GM18519 (cell line): ENCODE data around the gene ASB18.
"Not testable (repeated sequence)": the region's sequence is repeated elsewhere in the genome, so short reads cannot be mapped to it uniquely, and the experiment has no call there.

Experiments used
- ATAC-seq: cut with Tn5 transposase; IDR thresholded peaks from one replicate; pipeline ENCODE4 v1.9.1; 2021; ENCODE audit warnings: mild to moderate bottlenecking, moderate library complexity; ENCODE audit not compliant: unreplicated experiment, low FRiP score

ASB18 gene

DNA sequence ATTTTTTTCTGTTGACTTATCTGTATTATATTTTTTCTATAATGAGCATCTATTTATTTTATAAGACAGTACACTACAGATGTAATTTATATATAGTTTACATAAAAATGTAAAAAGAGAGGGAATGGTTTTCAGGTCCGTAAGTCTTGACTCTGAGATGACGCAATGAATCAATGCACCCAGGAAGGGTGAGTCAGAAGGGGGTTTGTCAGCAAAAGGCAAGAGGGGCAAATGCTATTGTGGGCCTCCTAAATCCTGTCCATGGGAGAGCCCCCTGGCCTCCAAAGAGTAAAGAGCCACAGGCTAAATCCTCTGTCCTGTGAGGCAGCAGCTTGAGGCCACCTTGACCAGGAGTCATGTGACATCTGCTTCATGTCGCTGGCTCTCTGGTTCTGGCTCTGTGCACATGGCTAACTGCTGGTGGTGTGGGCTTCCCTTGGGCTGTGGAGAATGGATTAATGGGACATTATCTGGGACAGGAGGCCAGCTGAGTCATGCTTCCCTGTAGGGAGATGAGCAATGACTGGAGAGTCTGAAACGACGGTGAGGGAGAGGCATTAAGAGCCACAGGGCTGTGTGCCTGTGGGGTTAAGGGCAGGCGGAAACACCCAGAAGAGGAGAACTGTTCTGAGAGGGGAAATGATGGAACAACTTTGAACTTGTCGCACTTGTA, 22.8 kb upstream of the ASB18 start:
- ATAC-seq: no peak

DNA sequence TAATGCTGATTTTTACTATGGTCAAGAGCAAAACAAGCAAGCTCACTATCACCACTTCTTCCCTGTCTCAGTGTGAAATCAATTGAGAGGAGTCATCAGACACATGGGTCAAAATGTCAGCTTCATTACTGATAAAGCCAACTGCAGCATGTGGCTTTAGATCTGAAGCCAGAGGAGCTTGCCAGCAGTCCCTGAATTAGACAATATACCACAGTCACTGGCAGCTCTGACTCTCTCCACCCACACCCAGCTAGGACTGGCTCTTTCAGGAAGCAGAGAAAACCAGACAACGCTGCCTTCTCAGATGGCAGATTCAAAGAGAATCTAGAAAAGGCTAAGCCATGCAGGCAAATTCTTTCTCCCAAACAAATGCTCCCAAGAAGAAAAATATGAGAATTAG, 20.0 kb upstream of the ASB18 start:
- no peak for ATAC-seq

DNA sequence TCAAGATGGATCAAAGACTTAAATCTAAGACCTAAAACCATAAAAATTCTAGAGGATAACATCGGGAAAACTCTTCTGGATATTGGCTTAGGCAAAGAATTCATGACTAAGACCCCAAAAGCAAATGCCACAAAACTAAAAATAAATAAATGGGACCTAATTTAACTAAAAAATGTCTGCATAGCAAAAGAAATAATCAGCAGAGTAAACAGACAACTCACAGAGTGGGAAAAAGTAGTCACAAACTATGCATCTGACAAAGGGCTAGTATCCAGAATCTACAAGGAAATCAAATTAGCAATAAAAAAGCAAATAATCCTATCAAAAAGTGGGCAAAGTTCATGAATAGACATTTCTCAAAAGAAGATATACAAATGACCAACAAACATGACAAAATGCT, 18.2 kb upstream of the ASB18 start:
- no peak for ATAC-seq

DNA sequence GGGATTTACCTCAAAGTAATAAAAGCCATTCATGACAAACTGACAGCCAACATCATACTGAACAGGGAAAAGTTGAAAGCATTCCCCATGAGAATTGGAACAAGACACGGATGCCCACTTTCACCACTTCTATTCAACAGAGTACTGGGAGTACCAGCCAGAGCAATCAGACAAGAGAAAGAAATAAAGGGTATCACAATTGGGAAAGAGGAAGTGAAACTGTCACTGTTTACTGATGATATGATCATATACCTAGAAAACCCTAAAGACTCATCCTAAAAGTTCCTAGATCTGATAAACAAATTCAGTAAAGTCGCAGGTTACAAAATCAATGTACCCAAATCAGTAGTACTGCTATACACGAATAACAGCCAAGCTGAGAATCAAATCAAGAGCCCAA, 17.2 kb upstream of the ASB18 start:
- no peak for ATAC-seq

DNA sequence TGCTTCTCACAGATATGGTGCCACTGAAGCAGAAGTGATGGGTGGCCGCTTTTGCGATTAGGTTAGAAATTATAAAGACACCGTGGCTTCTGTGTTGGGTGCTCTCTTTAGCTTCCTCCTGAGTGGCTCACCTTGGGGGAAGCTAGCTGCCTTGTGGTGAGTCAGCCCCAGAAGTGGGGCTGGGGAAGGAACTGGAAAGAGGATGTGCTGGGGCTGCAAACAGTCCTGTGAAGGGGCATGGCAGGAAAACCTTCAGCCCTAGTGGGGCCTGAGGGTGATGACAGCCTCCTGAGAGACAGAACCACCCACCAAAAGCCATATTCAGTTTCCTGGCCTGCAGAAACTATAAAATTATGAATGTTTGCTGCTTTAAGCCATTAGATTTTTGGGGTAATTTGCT, 8.9 kb upstream of the ASB18 start:
- ATAC-seq: no peak

DNA sequence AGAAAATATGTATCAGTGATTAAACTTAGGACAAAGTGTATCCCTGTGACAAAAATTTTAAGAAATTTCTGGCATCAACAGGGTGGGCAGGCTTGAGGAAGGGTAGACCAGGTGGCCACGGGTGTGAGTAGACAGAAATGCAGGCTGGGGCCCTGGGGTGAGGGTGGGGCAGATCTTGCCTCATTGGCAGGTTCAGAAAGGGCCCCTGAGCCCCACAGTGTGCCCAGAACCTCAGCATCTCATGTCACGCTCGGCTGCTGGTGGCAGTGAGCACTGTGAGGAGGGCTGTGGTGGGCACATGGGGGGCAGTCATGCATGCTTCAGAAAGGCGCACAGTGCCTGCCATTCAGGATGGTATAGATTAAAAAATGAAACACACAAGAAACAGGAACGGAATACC, 7.6 kb upstream of the ASB18 start:
- ATAC-seq: no peak

DNA sequence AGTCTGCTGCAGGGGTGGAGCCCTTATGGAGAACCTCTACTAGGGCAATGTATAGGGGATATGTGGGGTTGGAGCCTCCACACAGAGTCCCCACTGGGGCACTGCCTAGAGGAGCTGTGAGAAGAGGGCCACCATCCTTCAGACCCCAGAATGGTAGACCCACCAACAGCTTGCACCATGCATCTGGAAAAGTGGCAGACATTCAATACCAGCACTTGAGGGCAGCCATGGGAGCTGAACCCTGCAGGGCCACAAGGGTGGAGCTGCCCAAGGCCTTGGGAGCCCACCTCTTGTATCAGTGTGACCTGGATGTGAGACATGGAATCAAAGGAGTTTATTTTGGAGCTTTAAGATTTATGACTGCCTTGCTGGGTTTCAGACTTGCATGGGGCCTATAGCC, 5.7 kb upstream of the ASB18 start:
- not testable (repeated sequence) for ATAC-seq

DNA sequence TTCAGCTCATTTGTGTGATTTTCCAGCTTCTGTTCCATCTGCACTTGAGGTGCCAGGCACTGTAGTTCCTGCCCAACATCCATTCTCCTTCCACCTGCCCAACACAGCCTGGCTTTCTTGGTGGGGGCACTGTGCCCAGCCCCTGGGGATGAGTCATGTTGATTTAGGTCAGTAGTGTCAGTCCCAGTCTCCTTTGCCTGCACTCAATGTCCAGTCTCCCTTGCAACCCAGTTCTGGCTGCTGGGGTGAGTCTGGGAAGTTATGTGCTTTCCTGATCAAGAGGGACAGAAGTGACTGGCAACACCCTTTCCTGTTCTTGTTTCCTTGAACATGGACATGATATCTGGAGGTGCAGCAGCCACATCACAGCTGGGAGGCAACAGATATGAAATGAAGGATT, 1.5 kb upstream of the ASB18 start:
- no peak for ATAC-seq

DNA sequence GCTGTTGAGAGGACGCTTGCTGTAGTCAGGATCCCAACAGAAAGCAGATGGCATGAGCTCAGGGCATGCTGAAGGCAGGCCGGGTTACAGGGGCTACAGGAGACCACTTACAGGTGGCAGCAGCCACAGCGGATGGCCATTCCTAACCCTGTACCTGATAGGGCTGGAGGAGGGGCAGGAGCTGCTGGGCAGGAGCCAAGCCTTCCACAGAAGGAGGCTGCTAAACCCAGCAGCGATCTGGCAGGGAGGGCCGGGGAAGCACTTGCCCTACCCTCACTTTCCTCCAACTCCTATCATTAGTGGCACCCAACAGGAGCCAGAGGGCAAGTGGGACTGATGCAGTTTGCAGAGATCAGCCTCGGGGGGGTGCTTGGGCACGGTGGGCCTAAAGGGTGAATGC, 2.0 kb downstream of the ASB18 start:
- no peak for ATAC-seq

DNA sequence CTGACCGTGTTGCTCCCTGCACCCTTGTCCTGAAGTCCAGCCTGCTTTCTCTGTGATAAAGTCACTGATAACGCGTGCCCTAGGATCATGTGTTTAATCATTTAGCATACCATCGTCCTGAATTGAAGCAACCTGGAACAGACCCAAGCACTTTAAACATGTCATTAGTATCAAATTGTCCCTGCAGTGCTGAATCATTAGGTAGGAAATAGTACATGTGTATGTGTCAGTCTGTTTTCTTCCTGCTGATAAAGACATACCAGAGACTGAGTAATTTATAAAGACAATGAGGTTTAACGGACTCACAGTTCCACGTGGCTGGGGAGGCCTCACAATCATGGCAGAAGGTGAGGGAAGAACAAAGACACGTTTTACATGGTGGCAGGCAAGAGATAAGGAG, 2.8 kb downstream of the ASB18 start:
- ATAC-seq: no peak

DNA sequence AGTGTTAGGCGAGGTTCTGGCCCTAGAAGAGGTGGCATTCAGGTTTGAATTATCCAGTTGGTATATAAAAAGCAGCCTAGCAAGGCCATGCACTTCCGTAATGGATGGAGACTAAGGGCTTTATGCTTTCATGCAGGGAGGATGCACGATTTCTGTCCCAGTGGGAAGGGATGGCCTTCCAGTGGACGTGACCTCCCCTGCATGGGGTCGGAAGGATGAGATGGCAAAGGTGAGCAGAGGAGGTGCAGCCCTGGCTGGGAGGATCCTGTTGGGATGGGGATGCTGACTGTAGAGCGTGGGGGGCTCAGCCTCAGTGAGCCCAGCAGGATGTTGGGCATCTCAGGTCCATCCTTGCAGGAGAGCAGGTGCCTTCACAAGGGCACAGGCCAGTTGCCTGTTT, 4.8 kb downstream of the ASB18 start:
- ATAC-seq: no peak

DNA sequence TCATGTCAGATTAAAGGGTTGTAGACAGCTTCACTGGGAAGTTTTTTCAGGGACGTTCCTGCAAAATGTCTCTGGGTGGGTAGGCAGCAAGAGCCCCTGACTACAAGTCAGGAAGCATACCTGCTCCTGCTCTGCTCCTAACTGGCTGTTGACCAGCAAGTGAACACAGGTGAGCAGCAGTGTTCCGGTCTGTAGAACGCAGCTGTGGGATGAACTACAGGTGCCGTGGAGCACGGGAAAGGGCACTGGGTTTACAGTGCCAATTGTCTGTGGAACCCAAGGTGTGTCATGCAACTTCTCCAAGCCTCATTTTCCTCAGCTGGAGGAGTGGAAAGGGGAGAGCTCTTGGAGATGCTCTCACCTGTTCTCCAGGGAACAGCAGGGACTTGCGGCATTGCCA, 6.6 kb downstream of the ASB18 start:
- ATAC-seq: no peak

DNA sequence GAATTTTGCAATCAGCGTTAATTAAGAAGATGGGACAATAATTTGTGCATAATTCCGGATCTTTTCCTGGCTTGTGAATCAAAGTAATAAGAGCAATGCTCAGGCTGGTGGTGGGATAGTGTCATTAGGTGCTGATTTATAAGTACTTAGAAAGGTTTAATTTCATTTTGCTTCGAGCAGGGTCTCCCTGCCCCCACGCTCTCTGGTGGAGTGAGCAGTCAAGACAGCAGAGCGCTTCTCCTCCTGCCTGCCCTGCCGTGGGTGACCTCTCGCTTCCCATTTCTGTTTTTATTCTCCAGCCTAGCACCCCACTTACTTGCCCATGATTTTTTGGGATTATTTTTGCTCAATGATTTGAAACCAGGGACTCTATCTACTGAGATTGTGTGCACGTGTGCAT, 7.1 kb downstream of the ASB18 start:
- no peak for ATAC-seq

DNA sequence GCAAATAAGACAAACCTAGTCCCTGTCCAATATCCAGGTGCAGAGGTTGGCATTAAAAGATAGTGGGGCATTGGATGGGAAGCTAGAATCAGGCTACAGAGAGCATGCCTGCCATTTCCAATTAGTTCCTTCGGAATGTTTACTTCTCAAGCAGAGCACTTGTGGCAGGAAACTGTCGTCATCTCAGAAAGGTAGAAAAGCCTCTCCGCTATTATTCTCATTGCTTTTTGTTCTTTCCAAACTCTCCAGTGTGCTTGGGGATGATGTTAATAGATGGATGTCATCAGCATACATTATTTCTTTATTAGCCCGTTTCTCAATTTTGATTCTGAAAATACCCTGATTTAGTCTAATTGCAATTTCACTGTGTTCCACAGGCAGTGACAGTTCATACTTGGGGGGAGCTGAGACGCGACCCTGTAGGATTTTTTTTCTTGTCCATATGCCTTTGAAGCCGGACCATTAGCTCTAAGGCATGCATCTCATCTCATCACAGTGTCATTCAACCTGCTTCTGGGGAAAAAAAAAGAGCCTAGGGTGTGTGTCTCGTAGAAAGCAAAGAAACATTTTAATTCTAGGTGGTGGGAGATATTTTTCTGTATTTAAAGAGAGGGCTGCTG, 7.7 kb downstream of the ASB18 start:
- no peak for ATAC-seq

DNA sequence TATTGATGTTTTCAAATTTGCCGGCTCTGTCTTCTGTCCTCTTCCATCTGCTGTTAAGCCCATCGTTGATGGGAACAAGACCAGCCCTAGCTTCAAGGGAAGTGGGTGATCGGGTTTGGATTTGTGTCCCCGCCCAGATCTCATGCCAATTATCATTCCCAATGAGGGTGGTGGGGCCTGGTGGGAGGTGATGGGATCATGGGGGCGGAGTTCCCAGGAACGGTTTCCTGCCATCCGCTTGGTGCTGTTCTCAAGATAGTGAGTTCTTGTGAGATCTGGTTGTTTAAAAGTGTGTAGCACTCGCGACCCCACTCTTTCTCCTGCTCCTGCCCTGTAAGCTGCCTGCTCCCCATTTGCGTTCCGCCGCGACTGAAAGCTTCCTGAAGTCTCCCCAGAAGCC, 9.5 kb downstream of the ASB18 start:
- ATAC-seq: no peak

DNA sequence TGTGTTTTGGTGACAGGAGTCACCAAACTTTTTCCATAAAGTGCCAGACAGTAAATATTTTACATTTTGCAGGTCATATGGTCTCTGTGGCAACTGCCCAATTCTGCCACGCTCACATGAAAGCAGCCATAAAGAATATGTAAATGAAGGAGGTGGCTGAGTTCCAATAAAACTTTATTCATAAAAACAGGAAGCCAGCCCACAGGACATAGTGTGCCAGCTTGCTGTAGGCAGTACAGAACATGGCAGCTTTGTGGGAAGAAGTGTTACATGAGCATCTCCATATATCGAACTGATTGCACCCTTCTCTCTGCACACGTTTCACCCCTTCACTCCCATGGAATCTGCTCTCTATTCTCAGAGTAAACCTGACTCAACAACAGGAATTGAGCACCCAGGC, 10.2 kb downstream of the ASB18 start:
- ATAC-seq: no peak

DNA sequence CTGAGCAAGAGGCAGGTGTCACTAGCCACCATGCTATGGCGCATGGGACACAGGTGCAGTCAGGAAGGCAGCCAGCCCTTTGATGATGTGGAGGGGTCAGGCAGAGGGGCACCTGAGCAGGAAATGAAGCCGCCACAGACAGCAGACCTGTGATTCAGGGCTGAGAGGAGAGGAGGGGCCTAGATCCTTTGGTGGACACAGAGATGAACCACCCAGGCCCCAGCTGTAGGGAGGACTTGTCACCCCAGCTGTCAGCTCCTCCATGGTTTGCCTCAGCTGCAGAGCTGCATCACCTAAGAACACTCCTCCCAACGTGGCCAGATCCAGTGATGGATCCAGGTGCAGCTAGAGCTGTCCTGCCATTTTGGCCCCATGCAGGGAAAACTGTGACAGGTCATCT, 11.6 kb downstream of the ASB18 start:
- ATAC-seq: no peak

DNA sequence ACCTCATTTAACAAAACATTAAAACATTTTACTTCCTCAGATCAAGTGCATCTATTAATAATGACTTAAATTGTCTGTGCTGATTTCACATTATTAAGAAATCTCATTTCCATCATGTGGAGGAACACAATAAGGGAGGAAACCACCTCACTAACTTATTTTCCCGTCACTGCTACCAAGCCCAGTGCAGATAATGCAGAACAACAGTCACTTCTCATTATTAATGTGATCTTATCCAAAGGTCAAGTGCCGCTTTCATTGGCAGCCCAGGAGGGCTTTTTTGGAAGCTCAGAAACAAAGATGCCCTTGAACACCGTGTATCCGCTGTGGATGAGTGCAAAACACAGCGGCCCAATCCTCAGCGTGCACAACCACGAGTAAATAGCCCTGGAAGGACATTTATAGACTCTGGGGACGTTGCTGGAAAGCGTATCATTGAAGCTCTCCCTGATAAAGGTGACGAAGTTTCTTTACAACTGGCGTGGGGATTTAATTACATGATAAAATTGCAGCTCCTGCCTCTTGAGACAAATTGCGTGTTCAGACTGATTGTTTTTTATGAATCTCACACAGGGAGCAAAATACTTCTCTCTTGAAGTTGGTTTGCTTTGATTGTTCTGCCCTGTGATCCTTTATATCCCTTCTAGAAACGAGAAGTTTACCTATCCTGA, 13.2 kb downstream of the ASB18 start:
- ATAC-seq: no peak

DNA sequence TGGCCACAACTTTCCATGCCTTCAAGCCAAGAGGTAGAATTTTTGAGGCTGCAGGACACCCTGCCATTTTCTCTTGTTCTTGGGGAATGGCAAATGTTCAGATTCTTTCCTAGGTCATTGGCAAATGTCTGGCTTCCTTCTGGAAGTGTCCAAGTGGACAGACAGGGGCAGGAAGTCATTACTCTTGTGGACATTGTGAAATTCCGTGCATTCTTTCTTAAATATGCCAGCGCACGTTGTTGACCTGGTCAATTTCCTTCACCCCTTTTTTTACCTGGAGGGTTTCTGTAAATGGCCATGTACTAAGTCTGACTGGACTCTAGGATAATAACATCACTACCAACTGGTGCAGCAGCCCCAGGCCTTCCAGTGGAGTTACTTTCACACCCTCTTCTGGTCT, 13.9 kb downstream of the ASB18 start:
- ATAC-seq: no peak

DNA sequence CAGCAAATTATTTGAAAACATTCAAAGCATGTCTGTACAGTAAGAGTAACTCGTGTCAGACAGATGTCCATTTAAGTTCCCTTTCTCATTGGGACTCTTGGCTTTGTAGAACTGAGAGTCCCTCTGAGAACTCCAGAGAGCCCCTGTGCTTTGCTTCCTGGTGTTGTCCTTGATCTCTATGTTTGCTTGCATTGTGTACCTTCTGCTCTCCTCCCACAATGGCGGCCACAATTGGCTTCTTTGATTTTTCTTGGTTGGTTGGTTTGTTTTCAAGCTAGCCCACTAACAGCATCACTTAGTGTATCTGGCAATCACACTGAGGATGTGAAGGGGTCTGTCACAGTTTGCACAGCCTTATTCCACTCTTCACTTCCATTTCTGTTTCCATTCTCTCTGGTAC, 15.1 kb downstream of the ASB18 start:
- no peak for ATAC-seq

DNA sequence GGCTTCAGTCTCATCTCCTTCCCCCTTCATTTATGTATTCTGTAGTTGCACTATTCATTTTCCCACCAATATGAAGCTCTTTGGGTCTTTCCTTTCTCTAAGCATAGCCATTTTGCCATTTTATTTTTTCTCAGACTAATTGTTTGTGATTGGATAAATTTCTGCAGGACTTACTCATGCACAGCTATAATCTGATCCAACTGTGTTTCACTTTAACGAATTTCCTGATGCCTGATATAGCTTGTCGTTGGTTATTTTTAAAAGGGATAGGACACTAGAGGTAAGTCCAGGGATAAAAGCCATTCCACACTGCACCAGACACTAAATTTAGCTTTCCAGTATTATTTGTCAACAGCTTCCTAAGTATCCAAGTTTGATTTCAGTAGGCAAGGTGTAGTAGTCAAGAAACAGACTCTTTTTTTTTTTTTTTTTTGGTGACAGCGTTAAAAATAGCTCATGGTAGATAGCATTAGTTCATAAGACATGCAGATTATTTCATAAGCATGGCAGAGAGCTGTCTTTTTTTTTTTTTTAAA, 17.4 kb downstream of the ASB18 start:
- ATAC-seq: no peak

DNA sequence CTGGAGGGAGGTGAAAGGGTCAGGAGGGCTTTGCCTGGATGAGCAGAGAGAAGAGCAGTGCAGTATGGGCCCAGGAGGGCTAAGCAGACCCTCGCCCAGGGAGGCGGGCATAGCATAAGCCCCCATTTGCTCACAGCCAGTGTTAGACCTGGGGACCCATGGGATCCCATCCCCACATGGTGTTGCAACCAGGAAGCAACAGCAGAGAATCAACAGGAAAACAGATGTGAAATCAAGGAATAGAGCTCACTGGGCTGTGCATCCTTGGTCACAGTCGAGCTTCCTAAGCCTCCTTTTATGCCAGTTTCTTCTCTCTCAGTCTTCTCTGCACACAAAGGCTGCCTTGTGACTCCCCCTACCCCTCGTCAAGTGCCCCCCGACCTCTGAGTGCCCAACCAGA, 19.9 kb downstream of the ASB18 start:
- ATAC-seq: no peak
